LNCAP (cell line): Measurements from ENCODE around the gene LRRK2.

Experiments used
- CTCF ChIP-seq: fragments of 450-650 bp; IDR thresholded peaks from 2 replicates; pipeline ENCODE4 v1.5.1; 2017; ENCODE audit warnings: mild to moderate bottlenecking

LRRK2 gene

GRCh38 chr12:40224439-40225291 lies at the start of gene LRRK2:
Gene LRRK2, plus strand, starts transcription at chr12:40224997. Its CDS starts 135 bp downstream, at chr12:40225132.
- no peak for TF ChIP-seq CTCF

- no peak for TF ChIP-seq CTCF
Measured at GRCh38 chr12:40175045-40175444, 49.8 kb upstream of the LRRK2 start.

GRCh38 chr12:40175489-40175888 lies 49.3 kb upstream of the LRRK2 start:
- no peak for TF ChIP-seq CTCF

GRCh38 chr12:40178701-40179100 lies 46.1 kb upstream of the LRRK2 start:
- no peak for TF ChIP-seq CTCF

GRCh38 chr12:40181490-40181889 lies 43.3 kb upstream of the LRRK2 start:
- TF ChIP-seq CTCF: no peak

GRCh38 chr12:40183715-40184114 lies 41.1 kb upstream of the LRRK2 start:
- TF ChIP-seq CTCF: no peak

GRCh38 chr12:40184493-40185302 lies 40.1 kb upstream of the LRRK2 start:
- no peak for TF ChIP-seq CTCF
